Fibroblast of skin of scalp (primary cell): ENCODE measurements around the gene DAPK2.

Source experiments
- DNase-seq: peaks from one replicate; pipeline ENCODE4 v3.0.0-alpha.2; 2013

The DAPK2 gene

DNA sequence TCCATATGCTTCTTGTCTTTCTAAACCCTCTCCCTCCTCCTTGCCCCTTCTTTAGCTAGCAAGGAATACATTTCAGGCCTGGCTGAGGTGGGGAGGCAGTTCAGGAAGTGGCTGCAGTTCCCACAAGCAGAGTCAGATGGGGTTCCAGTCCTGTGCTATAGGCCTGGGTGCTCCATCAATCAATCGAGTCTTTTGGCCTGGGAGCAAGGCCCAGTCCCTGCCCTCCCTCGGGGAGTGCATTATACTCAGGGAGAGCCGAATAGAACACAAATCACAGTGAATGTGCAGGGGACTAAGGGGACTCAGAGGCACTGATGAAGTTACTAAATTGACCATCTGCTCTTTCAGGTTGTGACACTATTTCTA is 154.5 kb downstream of the DAPK2 start:
- DNase-seq = no peak

DNA sequence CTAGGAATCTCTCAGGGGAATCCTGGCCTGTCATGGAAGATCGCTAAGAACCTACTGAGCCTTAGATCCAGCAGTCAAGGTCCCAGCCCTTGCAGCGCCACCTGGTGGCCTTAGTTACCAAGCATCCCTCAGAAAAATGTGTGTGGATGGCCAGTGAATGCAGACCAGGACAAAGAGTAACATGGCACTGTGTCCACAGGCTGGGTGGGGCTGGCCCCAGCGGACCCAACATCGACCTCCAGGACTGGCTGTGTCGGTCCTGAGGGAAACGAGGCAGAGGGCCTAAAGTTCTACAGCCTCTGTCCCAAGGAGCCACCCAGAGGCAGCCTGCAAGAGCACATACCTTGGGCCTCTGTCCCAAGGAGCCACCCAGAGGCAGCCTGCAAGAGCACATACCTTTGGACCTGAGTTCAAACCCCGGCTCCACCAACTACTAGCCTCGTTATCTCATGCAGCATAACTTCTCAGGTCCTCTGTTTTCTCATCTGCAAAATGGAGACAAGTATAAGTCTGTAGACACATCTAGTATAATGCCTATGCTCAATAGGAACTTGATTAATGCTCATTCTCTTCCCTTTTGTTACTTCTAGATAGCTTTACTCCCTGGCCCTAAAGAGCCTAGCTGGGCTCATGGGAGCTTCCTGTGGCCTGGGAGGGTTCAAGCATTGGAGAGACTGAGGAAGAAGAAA is 155.1 kb downstream of the DAPK2 start:
- DNase-seq = peak; percentile 71

DNA sequence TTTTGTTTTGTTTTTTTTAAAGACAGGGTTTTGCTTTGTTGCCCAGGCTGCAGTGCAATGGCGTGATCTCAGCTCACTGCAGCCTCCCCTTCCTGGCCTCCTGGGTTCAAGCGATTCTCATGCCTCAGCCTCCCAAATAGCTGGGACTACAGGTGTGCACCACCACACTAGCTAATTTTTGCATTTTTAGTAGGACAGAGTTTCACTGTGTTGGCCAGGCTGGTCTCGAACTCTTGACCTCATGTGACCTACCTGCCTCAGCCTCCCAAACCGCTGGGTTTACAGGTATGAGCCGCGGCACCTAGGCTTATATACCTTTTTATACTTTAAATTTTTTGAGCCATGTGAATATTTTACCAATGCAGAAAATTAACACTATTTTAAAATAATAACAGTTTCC is 155.7 kb downstream of the DAPK2 start:
- no peak for DNase-seq

DNA sequence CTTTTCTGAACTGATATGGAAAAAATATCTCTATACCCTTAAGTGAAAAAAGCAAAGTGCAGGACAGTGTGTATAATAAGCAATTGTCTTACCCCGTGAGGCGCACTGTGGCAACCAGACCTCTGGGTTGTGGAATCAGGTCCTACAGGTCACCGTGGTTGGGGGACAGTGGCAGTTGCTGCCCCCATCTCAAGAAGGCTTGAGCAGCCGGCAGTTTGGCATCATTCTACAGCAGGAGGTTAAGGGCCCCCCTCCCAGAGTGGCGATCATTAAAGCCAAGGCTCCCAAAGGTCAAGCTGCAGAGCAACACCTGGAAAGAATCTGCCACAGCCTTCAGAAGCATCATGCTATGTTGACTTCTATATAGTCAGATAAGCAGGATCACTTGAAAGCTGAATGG is 156.5 kb downstream of the DAPK2 start:
- DNase-seq = no peak

DNA sequence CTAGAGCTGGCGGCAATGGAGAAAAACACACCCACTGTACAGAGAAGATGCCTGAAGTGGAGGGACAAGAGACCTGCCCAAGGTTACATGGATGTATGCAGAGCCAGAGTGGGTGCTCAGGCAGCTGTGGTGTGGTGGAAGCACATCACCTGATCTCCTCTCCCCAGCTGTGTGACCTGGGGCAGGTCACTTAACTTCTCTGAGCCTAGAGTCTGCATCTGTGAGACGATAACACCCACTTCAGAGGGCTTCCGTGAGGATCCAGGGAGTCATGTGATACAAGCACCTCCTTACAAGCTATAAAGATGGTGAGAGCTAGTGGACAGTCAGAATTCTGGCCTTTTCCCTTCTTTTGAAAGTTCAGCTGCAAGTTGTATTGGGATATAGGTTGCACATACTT is 157.5 kb downstream of the DAPK2 start:
- DNase-seq = no peak

DNA sequence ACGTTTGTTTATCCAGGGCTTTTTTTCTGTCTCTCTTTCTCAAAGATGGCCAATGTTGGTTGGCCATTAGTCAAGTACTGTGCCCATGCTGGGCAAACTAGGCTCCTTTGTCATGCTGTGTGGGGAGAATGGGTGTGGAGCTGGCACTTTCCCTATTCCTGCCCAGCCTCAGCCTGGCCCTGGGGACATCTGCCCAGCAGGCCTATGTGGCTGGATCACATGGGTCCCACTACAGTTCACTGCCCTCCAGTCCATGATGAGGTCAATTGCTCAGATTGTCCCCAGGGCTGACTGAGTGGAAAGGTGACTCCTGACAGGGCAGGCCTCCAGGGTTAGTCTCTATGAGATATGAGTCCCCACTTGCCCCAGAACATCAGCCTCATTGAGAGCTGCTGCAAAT is 158.1 kb downstream of the DAPK2 start:
- DNase-seq = no peak

DNA sequence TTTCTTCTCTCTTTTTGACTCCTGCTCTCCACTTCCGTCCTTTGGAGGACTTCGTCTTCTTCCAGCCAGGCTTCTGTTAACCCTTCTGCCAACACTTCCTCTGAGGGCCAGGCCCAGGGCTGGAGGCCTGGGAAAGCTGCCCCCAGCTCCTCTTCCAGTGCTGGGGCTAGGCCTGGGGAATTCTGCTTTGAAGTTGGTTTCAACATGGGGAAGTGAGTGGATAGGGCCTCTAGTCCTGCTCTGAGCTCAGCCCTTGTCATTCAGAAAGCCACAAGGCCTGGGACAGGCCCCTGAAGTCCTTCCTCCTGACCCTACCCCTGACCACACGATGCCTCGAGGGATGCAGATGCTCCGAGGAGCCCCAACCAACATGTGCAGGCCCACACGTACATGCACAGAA is 158.7 kb downstream of the DAPK2 start:
- DNase-seq = no peak

DNA sequence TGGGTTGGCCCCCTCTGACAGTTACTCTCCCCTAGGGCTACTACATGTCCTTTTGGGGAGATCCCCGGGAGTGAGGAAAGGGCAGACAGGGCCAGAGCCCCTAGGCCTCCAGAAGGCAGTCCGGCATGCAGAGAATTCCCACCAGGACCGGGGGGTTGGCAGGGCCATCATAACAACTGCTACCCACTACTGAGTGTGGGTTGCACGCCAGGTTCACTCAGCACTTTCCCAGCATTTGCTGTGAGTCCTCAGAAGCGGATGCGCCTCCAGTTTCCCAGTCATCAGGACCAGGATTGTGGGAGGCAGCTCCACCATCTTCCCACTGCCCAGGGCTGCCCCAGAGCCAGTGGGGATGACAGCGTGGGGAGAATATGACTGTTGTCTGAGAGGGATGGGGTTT is 161.3 kb downstream of the DAPK2 start:
- DNase-seq = no peak

DNA sequence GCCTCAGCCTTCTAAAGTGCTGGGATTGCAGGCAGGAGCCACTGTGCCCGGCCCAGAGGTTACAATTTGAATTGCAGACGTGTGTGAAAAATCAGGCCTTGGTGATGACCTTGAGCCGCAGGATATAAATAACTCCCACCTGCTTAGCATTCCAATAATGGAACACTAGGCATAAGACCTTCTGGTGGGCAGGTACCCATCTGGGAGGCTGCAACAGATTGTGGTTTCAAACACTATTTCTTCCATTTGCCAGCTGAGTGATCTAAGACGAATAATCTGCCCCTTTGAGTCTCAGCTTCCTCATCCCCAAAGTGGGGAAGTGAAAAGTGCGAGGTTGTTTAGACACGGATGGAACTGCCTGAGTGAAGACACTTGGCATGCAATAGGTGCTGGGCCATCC is 164.9 kb downstream of the DAPK2 start:
- no peak for DNase-seq

DNA sequence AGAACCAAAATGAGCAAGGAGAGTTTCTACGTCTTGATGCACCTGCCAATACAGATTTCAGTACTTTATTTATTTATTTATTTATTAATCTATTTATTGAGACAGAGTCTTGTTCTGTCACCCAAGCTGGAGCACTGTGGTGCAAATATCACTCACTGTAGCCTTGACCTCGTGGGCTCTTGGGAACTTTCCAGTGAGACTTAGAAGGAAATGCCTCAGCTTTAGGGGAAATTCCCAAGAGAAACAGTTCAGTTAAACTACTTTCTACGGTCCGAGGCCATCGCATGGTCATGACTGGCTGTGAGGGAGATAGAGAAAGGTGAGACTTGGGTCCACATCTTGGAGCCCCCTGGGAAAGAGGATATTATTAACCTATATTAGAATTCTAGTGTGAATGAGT is 165.5 kb downstream of the DAPK2 start:
- no peak for DNase-seq

DNA sequence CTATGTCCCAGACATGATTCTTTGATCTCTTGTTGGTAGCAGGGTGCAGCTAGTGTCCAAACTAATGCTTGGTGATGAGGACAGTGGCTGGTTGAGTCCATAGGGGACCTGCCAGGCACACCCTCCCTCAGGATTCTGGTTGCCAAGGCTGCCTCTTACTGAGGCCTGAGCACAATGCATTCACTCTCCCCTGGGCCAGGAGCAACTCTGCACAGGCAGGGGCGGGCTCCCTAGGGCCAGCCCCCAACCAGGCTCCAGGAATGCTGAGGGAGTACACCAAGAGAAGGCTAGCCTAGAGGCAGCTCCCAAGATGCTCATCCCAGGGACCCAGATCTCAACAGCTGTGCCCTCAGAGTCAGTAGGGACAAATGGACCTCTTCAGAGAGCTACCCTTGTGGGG is 166.3 kb downstream of the DAPK2 start:
- no peak for DNase-seq

DNA sequence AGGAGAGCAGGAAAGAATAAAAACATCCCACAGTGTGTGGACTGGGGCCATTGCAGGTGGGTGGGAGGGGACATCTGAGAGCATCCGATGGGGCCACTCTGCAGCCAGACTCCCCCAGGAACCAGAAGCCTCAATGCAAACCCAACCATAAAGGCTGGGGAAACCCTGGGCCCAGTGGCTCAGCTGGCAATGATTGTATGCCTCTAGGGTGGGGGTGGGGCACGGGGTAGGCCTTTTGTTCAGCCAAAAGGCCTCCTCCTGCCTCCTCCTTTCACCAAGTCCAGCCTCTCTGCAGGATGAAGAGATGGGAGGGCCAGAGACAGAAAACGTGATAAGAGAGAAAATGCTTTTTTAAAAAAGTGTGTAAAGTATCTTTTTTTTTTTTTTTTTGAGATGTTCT is 167.1 kb downstream of the DAPK2 start:
- DNase-seq = no peak

DNA sequence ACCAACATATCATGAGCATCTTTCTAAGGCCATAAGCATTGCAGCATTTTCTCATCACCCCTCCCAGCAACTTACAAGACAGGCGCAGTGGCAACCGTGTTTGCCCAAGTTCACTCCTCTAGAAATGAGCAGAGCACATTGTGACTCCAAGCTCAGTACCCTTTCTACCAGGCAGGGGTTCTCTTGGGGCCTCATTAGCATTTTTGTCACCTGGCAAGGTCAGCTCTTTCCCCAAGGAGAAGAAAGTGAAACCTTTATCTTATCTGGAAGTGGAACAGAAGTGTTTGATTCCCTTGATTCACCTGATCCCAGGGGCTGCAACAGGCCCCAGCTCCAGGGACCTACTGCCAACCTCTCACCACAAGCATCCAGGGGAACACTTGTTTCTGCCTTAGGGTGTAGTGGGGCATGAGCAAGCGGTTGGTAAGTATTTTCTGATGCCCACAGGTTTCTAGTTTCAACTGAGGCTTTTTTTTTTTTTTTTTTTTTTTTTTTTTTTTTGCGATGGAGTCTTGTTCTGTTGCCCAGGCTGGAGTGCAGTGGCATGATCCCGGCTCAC is 168.5 kb downstream of the DAPK2 start:
- no peak for DNase-seq

DNA sequence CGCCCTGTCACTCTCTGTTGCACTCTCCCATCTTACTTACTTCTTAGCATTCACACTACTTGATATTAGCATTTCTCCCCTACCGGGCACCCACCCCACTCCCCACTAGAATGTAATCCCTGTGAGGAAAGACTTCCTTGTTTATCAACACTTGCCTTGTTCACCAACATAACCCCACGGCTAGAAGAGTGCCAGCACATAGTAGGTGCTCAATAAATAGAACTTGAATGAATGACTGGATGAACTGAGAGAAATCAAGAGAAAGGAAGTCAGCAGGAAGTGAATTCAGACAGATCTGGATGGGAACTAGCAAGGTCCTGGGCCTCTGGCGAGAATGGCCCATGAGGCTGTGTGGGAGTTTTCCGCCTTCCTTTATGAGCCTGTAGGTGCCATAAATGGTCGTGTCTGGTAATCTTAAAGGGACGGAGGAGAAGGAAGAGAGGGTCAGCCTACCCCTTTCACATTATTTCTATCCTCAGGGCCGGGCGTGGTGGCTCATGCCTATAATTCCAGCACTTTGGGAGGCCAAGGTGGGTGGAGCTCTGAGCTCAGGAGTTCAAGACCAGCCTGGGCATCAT is 170.1 kb downstream of the DAPK2 start:
- no peak for DNase-seq

DNA sequence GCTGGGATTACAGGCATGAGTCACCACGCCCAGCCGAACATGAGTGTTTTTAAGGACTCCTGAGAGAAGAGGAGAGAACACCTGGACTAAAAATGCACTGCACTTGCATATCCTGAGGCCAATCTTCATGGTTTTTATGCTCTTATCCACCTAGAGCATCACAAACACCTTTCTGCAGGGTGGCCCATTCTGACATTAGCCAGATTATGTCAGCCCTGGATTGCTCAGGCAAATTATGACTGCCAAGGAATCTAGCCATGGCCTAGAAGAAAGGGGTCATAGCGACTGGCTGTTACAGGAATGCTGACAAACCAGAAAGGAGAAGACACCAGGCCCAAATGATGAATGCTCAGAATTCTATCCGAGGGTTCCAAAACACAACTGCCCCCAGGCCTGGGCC is 171.7 kb downstream of the DAPK2 start:
- DNase-seq = no peak

DNA sequence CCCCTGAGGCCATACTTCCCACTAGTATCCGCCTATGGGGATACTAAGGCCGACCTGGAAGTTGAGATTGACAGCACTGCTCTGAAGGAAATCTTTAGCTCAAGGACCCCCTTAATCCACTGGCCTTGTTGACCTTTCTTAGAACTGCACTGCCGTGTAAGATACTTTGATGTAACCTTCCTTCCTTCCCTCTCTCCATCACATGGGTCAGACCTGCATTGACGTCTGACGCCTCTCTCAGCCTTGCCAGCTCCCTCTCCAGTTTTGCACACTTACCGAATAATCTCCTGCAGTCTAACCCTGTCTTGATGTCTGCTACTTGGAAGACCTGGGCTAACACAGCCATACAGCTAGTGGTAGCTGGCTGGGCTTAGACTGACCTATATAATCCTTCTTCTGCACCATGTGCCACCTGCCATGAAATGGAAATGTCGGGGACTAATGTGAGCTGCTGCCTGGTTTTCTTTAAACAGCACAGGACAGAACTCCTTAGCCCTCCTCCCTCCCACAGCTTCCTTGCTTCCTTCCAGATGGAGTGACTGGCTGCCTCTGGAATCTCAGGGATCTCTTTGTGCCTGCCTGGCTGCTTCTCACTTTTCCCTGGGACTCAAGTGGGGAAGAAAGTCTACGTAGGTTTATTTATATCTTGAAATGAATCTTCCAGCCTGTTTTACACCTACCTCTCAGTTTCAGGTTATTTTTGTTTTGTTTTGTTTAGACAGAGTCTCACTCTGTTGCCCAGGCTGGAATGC is 173.3 kb downstream of the DAPK2 start:
- DNase-seq = peak; percentile 29

DNA sequence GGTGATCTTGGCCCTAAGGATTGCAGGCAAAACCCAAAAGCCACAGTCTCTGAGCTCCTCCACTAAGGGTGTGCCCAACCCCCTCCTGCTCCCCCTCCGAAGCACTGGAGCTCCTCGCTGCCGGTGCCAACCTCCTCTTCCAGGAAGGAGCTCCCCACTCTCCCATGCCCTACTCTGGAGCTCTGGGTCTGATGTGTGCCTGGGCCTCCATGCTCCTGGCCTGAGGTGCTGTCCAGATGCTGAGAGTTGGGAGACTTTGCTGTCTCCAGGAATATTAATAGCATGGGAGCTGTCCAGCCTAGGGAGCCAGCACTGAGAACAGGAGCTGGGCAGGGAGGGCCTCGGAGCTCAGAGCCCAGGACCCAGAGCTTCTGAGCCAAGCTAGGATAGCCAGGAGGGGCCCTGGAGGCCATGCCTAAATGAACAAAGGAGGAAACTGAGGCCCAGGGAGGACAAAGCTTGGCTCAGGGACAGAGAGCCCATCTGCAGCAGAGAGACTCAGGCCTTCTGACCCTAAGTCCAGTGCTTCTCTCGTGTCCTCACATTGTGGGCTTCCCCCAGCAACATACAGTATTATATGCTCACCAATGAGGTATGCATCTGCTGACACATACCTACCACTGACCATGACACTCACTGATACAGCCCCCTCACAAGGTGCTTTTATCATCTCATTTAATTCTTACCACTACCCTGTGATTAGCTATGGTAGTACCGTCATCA is 175.6 kb downstream of the DAPK2 start:
- DNase-seq = peak; percentile 88

DNA sequence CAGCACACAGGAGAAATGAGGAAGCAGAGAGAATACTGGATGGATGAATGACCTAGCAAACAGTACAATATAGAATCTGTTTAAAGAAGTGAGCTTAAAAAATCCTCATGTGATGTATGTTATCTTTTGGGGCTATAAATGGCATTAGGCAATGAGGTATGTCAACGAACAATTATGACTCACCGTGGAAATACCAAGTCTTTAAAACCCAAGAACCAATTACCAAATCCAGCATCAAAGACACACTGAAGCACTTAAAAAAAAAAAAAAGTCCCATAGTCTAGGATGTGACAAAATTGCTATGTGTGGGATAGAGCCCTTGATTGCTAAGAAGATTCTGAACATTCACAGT is 176.3 kb downstream of the DAPK2 start:
- DNase-seq = no peak

DNA sequence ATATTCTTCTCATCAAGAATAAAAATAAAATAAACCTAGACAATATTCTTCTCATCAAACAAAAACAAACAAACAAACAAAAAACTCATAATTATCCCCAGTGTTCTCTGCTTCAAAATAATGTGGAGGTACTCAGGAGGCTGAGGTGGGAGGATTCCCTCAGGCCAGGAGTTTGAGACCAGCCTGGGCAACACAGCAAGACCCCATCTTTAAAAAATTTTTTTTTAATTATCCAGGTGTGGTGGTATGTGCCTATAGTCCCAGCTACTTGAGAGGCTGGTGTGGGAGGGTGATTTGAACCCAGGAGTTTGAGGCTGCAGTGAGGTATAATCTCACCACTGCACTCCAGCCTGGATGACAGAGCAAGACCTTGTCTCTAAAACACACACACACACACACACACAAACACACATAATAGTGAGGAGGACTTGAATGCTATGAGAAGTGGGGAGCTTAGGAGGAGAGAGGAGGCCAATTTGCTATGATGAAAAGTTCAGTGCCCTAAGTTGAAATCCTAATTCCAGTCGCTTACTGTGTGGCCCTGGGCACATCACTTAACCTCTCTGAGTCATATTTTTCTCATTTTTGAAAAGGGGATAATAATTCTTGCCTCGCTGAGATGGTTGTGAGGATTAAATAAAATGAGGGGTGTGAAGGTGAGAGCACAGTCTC is 176.8 kb downstream of the DAPK2 start:
- no peak for DNase-seq

DNA sequence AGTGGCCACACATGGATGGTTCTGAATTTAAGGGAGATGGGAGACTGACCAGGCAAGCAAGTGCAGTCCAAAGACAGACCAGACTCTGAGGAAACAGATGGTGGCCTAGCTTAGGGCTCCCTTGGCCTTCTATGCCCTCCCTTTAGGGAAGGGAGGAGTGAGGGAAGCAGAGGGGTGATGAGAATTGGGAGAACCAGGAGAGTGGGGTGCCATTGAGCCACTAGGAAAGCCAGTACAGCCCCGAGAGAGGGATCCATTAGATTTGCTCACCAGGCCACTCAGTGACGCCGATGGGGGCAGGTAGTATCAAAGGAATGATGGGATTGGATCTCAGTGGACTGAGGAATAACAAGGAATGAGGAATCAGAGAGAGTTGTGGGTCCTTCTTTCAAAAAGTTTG is 182.1 kb downstream of the DAPK2 start:
- no peak for DNase-seq

DNA sequence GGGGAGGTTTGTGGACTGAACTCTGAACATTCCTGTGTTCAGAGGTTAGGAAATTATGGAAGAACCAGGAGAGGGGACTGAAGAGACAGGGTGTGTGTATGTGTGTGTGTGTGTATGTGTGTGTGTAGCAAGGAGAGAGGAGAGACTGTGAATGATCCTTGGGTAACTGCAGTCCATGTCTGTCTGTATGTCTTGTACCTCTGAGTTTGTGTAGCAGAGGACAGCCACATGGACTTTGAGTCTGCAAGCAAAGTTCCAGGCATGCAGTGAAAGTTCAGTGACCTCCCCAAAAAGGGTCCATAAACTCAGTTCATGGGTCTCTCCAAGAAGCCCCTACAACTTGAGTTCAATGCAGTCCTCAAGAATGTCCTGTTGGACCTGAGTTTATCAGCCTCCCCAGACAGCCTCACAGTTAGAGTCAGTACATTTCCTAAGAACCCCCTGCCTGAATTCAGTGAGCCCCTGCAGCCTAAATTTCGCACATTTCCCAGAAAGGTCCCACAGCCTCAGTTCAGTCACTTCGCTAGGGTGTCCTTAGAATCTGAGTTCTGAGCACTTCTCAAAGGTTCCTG is 184.3 kb downstream of the DAPK2 start:
- no peak for DNase-seq

DNA sequence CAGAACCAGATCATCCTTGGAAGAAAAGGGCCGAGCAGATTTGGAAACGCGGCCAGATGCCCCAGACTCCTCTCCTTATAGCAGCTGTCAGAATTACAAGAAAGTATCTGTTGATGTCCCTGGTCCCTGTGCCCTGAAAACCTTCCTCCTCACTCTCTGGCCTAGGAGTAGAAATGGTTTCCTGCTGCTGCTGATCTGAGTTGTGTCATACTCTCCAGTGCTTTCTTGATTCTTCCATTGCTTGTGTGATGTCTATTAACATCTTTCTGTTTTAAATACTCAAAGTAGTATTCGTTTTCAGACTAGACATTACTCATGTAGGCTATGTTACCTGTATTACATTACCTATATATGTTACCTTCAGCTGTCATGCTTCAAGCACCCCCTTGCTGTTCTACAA is 185.7 kb downstream of the DAPK2 start:
- no peak for DNase-seq
